Measurements from ENCODE around the gene EIF2S3B.
A peak's percentile ranks its signal among the peaks of the same experiment; 100 is the strongest.
"Not testable (repeated sequence)": the region's sequence is repeated elsewhere in the genome, so short reads cannot be mapped to it uniquely, and the experiment has no call there.

Gene EIF2S3B

DNA sequence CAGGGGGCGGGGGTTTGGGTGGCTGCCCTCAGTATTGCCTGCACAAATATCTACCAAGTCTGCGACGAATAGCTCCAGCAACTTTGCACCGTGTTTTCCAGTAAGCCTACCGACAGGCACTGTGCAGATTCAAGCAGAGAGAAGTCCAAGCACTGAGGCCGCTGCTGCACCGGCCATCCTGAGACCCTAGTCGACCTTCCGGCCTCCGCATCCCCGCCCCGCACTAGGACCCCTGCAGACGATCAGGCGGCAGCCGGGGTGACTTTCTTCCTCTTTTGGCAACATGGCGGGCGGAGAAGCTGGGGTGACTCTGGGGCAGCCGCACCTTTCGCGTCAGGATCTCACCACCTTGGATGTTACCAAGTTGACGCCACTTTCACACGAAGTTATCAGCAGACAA, at the start of gene EIF2S3B:
Gene EIF2S3B (plus strand): TSS at position 271 of the 400 bp plus-strand sequence. CDS start 13 bp downstream, at position 284.
- no peak for DNase-seq (ENCODE audit: low read depth in 2 of 2)

DNA sequence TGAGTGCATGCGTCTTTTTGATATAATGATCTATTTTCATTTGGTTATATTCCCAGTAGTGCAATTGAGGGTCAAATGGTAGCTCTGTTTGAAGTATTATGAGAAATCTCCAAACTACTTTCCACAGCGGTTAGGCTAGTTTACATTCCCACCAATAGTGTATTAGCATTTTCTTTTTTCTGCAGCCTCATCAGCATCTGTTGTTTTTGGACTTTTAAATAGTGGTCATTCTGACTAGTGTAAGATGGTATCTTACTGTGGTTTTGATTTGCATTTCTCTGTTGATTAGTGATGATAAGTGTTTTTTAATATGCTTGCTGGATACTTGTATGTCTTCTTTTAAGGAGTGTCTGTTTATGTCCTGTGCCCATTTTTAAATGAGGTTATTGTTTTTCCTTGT, 48.8 kb upstream of the EIF2S3B start:
- DNase-seq (ENCODE audit: low read depth in 2 of 2): no peak

- no peak for DNase-seq (ENCODE audit: low read depth in 2 of 2)
Measured at GRCh38 chr12:10457760-10458159, 47.9 kb upstream of the EIF2S3B start.

DNA sequence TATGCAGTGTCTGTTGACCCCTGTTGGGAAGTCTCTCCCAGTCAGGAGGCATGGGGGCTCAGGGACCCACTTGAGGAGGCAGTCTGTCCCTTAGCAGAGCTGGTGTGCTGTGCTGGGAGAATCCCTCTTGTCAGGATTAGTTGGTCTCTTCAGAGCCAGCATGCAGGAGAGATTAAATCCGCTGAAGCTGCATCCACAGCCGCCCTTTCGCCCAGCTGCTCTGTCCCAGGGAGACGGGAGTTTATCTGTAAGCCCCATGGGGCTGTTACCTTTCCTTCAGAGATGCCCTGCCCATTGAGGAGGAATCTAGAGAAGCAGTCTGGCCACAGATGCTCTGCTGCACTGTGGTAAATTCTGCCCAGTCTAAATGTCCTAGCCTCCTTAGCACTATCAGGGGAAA, 39.4 kb upstream of the EIF2S3B start:
- DNase-seq (ENCODE audit: low read depth in 2 of 2): no peak

DNA sequence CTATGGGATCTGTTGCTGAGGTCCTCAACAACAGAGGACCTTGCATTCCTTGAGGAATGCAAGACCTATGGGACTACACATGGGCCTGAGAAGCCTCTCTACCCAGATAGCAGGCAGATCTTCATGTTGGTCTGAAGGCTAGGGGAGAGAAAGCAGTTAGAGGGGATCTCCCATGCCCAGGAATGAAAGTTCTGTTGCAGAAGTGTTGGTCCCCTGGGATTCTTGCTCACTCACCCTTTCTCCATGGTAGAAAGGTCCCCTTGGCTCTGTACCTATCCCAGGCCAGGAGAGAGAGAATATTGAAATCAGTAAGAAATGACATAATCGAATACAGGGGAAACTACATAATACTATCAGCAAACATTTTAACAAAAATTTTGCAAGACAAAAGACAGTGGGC, 36.0 kb upstream of the EIF2S3B start:
- no peak for DNase-seq (ENCODE audit: low read depth in 2 of 2)

DNA sequence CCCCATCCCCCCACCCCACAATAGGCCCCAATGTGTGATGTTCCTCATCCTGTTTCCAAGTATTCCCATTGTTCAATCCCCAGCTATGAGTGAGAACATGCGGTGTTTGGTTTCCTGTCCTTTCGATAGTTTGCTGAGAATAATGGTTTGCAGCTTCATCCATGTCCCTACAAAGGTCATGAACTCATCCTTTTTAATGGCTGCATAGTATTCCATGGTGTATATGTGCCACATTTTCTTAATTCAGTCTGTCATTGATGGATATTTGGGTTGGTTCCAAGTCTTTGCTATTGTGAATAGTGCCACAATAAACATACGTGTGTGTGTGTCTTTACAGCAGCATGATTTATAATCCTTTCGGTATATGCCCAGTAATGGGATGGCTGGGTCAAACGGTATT, 32.9 kb upstream of the EIF2S3B start:
- not testable (repeated sequence) for DNase-seq (ENCODE audit: low read depth in 2 of 2)

GRCh38 chr12:10481901-10482300, 23.8 kb upstream of the EIF2S3B start:
- DNase-seq (ENCODE audit: low read depth in 2 of 2): not testable (repeated sequence)

- DNase-seq (ENCODE audit: low read depth in 2 of 2): not testable (repeated sequence)
Measured at GRCh38 chr12:10487328-10487727, 18.4 kb upstream of the EIF2S3B start.

GRCh38 chr12:10491766-10492165, 13.9 kb upstream of the EIF2S3B start:
- DNase-seq (ENCODE audit: low read depth in 2 of 2): no peak

- DNase-seq (ENCODE audit: low read depth in 2 of 2): peak; percentile 75 to 76
Measured at GRCh38 chr12:10497602-10498001, 8.1 kb upstream of the EIF2S3B start.

DNA sequence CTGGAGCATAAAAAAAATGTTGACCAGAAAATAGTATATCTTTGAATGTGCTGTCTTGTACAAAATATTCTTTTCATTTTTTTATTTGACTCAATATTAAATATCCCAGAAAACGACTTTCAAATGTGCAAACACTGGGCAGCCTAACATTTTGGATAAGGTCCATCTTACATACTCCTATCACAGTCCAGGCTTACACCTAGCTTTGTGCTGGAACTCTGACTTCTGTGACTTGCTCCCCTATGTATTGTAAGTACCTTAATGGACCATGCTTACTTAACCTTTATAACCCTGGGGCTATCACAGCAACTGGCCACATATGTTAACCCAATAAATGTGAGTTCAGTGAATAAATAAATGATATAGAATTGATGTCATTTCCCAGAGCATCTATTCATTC, 7.6 kb upstream of the EIF2S3B start:
- no peak for DNase-seq (ENCODE audit: low read depth in 2 of 2)

- DNase-seq (ENCODE audit: low read depth in 2 of 2): no peak
Measured at GRCh38 chr12:10501030-10501429, 4.7 kb upstream of the EIF2S3B start.

- no peak for DNase-seq (ENCODE audit: low read depth in 2 of 2)
Measured at GRCh38 chr12:10503460-10503859, 2.2 kb upstream of the EIF2S3B start.

DNA sequence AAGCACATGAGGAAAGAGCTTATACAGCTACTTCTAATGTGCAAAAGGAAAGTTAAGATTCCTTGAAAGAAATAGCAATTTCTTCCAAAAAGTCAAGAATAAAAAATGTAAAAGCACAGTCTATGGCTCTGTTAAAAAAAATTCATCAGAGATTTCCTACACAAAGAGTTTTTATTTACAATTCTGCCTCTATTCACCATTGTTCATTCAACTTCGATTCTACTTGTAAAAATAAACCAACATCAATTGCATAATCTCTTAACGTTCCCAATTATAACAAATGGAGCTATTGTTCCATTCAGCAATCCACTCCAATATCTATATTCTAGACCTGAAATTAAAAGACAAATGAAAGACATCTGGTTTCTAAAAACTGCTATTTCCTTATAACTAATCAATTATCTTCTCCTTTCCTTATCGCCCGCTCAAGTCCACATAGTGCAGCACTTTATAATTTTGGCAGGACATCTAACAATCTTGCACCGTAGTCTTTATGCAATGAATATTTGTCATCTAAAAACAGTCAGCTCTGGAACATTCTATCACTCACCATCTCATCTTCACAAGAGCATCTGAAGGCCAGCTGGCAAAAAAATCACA, 6.2 kb downstream of the EIF2S3B start:
- no peak for DNase-seq (ENCODE audit: low read depth in 2 of 2)

DNA sequence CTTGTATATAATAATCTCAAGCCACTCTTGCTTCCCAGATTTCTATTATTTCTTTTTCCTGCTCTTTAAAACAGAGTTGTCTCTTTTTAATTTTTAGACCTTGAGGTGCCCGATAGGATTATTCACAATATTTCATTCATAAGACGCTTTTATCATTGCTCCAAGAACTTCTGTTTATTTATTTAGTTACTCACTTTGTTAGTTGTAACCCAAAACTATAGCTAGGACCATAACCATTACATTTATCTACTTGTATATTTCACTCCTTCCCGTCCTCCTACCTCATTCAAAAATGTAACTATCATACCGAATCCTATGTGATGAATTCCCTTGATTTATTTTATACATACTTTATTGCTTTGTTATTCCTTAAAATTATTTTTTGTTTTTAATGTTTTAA, 7.1 kb downstream of the EIF2S3B start:
- no peak for DNase-seq (ENCODE audit: low read depth in 2 of 2)

DNA sequence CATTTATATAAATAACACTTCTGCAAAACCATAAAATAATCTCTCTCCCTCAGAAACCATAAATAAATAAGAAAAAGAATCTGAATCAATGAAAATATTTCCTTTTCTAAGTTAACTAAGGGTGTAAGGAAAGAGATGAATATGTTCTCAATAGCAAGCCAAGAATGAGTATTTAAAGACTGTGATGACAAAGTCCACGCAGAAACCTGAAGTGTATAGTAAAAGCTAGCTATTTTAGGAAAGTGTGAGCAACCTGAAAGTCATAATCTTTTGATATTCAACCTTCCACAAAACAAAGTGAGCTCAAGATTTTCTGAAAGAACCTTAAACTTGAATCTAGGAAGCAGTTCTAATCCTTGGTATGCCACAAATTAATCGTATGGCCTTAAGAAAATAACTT, 15.9 kb downstream of the EIF2S3B start:
- DNase-seq (ENCODE audit: low read depth in 2 of 2): no peak

GRCh38 chr12:10528174-10528953, 22.7 kb downstream of the EIF2S3B start:
- DNase-seq (ENCODE audit: low read depth in 2 of 2): no peak

- DNase-seq (ENCODE audit: low read depth in 2 of 2): no peak
Measured at GRCh38 chr12:10529603-10530002, 23.9 kb downstream of the EIF2S3B start.

DNA sequence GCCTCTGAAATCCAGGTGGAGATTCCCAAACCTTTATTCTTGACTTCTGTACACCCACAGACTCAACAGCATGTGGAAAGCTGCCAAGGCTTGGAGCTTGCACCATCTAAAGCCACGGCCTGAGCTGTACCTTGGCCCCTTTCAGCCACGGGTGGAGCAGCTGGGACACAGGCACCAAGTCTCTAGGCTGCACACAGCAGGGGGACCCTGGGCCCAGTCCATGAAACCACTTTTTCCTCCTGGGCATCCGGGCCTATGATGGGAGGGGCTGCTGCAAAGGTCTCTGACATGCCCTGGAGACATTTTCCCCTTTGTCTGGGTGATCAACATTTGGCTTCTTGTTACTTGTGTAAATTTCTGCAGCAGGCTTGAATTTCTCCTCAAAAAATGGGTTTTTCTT, 32.0 kb downstream of the EIF2S3B start:
- no peak for DNase-seq (ENCODE audit: low read depth in 2 of 2)

GRCh38 chr12:10540776-10541205, 35.1 kb downstream of the EIF2S3B start:
- DNase-seq (ENCODE audit: low read depth in 2 of 2): no peak

DNA sequence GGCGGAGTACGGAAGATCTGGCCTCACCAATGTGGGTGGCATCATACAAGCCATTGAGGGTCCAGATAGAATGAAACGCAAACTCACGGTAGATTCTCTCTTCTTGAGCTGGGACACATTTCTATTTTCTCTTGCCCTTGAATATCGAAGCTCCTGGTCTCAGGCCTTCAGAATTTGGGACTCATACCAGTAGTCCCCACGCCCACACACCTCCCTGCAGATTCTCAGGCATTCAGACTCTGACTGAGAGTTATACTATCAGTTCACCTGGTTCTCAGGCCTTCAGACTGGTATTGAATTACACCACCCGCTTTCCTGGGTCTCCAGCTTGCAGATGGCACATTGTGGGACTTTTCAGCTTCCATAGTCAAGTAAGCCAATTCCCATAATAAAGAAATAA, 37.8 kb downstream of the EIF2S3B start:
- peak in 1 of 2 donors; percentile 17 for DNase-seq (ENCODE audit: low read depth in 2 of 2)

DNA sequence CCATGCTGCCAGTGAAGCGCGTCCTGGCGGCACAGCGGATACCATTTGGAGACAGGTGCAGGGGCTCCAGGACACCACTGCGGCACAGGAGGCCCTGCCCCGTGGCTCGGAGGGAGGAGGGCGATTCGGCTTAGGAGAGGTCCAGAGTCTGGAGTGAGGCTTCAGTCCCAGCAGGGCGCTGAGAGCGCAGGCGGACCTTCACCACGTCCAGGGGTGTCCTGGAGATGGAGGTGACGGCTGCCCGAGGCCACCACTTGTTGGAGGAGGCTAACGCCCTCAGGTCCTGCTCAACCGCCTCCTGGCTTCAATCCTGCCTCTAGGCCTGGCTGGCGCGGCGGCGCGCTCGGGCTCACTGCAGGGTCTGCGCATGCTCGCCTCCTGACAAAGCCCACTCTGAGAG, 45.7 kb downstream of the EIF2S3B start:
- DNase-seq (ENCODE audit: low read depth in 2 of 2): no peak

GRCh38 chr12:10553148-10553547, 47.5 kb downstream of the EIF2S3B start:
- DNase-seq (ENCODE audit: low read depth in 2 of 2): no peak

Measured in stimulated activated CD8-positive, alpha-beta memory T cell treated with anti-CD3 and anti-CD28 coated beads, Interleukin-15, amount 100 ng/mL, for 48 hours (primary cell).